ENCODE results near the gene IGSF22. TPM values are rescaled to one million over a fixed set of nuclear protein-coding genes. Genes with fewer than 3 reads are reported as not detected.
"Not testable (repeated sequence)": the region's sequence is repeated elsewhere in the genome, so short reads cannot be mapped to it uniquely, and the experiment has no call there.

The IGSF22 gene
- total and polyA plus RNA-seq, 9 of the 15 experiments (the other 6 are each of a cell fraction or from before 2014, with no cell fraction given): not detected

- TF ChIP-seq ZNF592 (IDR thresholded peaks at IDR 0.05) (peak; percentile 98), ZNF3 (CRISPR knock-in tag; IDR thresholded peaks at IDR 0.05) (0 out of 2 replicates have a peak, but pooled peaks have one; percentile 37), HOMEZ (CRISPR knock-in tag; IDR thresholded peaks at IDR 0.05) (peak; percentile 81; the same call in 1 of the 2 replicates), NFIX (CRISPR knock-in tag; IDR thresholded peaks at IDR 0.05; ENCODE audit: low read depth) (0 out of 2 replicates have a peak, but pooled peaks have one; percentile 7), MTF1 (CRISPR knock-in tag; IDR thresholded peaks at IDR 0.05; ENCODE audit: borderline replicate concordance) (peak; percentile 80; the same call in 1 of the 2 replicates), MTA2 (IDR thresholded peaks at IDR 0.05; ENCODE audit: low read depth) (peak; percentile 14; the same call in 1 of the 2 replicates), IFI16 (CRISPR knock-in tag; IDR thresholded peaks at IDR 0.05) (peak; percentile 73; the same call in 1 of the 2 replicates), MYC (CRISPR knock-in tag; IDR thresholded peaks at IDR 0.05; ENCODE audit: borderline replicate concordance, low read depth) (peak; percentile 83; the same call in 1 of the 2 replicates), PTRF (tag; IDR thresholded peaks at IDR 0.05) (peak; percentile 98), TBL1XR1 (IDR thresholded peaks at IDR 0.05; ENCODE audit: low read length in 2 of 2) (0 out of 4 replicates have a peak, but pooled peaks of 1 of the 2 experiments have one; percentile 16), BCL6 (CRISPR knock-in tag; IDR thresholded peaks at IDR 0.05) (peak; percentile 79), EP300 (IDR thresholded peaks at IDR 0.05; ENCODE audit: low read length) (peak; percentile 11; the same call in 1 of the 2 replicates), JUND (tag; IDR thresholded peaks at IDR 0.05; ENCODE audit: borderline replicate concordance, low read depth, low read length) (peak; percentile 52; the same call in 1 of the 3 replicates)
- TF ChIP-seq, protein P1, sequence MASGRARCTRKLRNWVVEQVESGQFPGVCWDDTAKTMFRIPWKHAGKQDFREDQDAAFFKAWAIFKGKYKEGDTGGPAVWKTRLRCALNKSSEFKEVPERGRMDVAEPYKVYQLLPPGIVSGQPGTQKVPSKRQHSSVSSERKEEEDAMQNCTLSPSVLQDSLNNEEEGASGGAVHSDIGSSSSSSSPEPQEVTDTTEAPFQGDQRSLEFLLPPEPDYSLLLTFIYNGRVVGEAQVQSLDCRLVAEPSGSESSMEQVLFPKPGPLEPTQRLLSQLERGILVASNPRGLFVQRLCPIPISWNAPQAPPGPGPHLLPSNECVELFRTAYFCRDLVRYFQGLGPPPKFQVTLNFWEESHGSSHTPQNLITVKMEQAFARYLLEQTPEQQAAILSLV (tag; IDR thresholded peaks at IDR 0.05): peak; percentile 93
- not testable (repeated sequence) for TF ChIP-seq MYC (IDR thresholded peaks at IDR 0.05; ENCODE audit: low read depth, low read length); JUND (IDR thresholded peaks at IDR 0.05; ENCODE audit: borderline replicate concordance, low read depth, low read length)
- TF ChIP-seq, protein P2, sequence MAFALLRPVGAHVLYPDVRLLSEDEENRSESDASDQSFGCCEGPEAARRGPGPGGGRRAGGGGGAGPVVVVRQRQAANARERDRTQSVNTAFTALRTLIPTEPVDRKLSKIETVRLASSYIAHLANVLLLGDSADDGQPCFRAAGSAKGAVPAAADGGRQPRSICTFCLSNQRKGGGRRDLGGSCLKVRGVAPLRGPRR (CRISPR knock-in tag; IDR thresholded peaks at IDR 0.05): peak; percentile 78; the same call in 1 of the 2 replicates
- TF ChIP-seq, protein P3, sequence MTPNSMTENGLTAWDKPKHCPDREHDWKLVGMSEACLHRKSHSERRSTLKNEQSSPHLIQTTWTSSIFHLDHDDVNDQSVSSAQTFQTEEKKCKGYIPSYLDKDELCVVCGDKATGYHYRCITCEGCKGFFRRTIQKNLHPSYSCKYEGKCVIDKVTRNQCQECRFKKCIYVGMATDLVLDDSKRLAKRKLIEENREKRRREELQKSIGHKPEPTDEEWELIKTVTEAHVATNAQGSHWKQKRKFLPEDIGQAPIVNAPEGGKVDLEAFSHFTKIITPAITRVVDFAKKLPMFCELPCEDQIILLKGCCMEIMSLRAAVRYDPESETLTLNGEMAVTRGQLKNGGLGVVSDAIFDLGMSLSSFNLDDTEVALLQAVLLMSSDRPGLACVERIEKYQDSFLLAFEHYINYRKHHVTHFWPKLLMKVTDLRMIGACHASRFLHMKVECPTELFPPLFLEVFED (CRISPR knock-in tag; conservative IDR thresholded peaks at IDR 0.05): peak; percentile 95
These were observed 34.4 kb downstream of the IGSF22 start (continued) for GRCh38 chr11:18691467-18692140.

Data from K562 (cell line).